Activated T-cell treated with anti-CD3 and anti-CD28 coated beads, Interleukin-2, amount 50 U/mL, for 24 hours (primary cell): Measurements from ENCODE around the gene MRPL21.

Experiments used
- DNase-seq: peaks from one replicate; pipeline ENCODE4 v3.0.0-alpha.2; 2020
- H3K27ac Mint-ChIP-seq: 2 replicates; pipeline ENCODE4 v1.8.0; 2020; ENCODE audit warnings: mild to moderate bottlenecking, mixed read lengths
- H3K27me3 Mint-ChIP-seq: 2 replicates; pipeline ENCODE4 v1.8.0; 2020; ENCODE audit warnings: mixed read lengths
- H3K36me3 Mint-ChIP-seq: 2 replicates; pipeline ENCODE4 v1.8.0; 2020; ENCODE audit warnings: low read depth, mixed read lengths
- H3K4me1 Mint-ChIP-seq: 2 replicates; pipeline ENCODE4 v1.8.0; 2020; ENCODE audit warnings: low read depth, mixed read lengths
- H3K4me3 Mint-ChIP-seq: 2 replicates; pipeline ENCODE4 v1.8.0; 2020; ENCODE audit warnings: mild to moderate bottlenecking, moderate library complexity, mixed read lengths
- H3K9me3 Mint-ChIP-seq: 2 replicates; pipeline ENCODE4 v1.8.0; 2020; ENCODE audit warnings: mixed read lengths

MRPL21 gene

DNA sequence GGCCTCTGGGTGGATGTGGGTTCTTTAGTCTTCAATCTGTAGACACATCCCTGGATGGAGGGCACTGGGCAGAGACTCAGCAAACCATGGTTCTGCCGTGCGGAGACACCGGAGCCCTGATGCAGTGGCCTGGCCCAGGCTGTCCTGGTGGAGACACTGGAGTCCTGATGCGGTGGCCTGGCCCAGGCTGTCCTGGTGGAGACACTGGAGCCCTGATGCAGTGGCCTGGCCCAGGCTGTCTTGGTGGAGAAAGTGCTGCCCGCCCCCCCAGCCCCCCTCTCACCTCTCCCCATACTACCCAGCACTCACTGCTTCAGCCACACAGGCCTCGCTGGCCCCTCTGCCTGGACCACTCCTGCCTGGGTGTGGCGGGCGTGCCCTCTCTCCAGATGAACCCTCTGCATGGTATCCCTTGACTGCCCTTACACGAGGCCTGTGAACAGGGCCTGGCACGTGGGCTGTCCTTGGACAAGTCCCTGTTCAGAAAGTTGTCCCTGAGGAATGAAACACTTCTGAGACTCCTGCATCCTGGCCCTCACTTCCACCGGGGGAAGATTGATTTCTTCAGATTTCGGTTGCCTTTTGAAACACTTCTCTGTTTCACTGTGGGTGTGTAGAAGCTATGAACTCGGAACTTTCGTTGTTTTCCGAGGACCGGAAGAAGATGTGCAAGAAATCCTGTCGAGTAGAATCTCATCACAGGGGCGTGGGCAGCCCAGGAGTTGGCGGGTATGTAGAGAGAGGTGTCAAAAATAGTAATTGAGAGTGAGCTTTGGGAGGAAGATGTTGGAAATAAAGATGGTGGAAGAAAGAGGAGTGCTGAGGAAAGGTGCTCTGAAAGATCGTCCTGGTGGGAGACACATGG, 26.3 kb upstream of the MRPL21 start:
- peaks cover 10% of the 10 kb centered on the region for H3K9me3 Mint-ChIP-seq
- no peak for DNase-seq

DNA sequence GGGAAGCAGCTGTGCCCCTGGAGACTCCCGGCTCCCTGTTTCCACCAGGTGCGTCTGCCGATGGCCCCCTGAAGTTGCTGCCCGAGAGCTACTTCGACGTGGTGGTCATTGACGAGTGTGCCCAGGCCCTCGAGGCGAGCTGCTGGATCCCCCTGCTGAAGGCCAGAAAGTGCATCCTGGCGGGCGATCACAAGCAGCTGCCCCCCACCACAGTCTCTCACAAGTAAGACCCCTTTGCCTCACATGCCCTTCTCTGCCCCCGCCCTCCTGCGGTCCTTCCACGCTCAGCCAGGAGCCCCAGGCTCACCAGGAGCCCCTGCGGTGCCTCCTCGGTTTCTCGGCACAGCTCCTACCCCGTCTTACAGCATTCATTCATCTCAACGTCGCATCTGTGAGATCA, 25.5 kb upstream of the MRPL21 start:
- Mint-ChIP-seq H3K27ac (no peak overlapping the region), H3K9me3 (peaks cover 17% of the 10 kb centered on the region), H3K36me3 (peaks cover 89% of the 10 kb centered on the region), H3K4me1 (no peaks in the 10 kb centered on the region), H3K4me3 (no peak overlapping the region), H3K27me3 (no peaks in the 10 kb centered on the region)
- DNase-seq = no peak

More for the DNA sequence above, 26.3 kb upstream of the MRPL21 start:
- Mint-ChIP-seq H3K4me1 (no peaks in the 10 kb centered on the region), H3K27me3 (no peaks in the 10 kb centered on the region), H3K27ac (no peak overlapping the region), H3K36me3 (peaks cover 87% of the 10 kb centered on the region), H3K4me3 (no peak overlapping the region)

GRCh38 chr11:68928136-68928880, 24.7 kb upstream of the MRPL21 start:
- Mint-ChIP-seq H3K27ac (no peak overlapping the region), H3K4me1 (no peaks in the 10 kb centered on the region), H3K9me3 (peaks cover 19% of the 10 kb centered on the region), H3K27me3 (no peaks in the 10 kb centered on the region), H3K36me3 (peaks cover 89% of the 10 kb centered on the region), H3K4me3 (no peak overlapping the region)
- no peak for DNase-seq

DNA sequence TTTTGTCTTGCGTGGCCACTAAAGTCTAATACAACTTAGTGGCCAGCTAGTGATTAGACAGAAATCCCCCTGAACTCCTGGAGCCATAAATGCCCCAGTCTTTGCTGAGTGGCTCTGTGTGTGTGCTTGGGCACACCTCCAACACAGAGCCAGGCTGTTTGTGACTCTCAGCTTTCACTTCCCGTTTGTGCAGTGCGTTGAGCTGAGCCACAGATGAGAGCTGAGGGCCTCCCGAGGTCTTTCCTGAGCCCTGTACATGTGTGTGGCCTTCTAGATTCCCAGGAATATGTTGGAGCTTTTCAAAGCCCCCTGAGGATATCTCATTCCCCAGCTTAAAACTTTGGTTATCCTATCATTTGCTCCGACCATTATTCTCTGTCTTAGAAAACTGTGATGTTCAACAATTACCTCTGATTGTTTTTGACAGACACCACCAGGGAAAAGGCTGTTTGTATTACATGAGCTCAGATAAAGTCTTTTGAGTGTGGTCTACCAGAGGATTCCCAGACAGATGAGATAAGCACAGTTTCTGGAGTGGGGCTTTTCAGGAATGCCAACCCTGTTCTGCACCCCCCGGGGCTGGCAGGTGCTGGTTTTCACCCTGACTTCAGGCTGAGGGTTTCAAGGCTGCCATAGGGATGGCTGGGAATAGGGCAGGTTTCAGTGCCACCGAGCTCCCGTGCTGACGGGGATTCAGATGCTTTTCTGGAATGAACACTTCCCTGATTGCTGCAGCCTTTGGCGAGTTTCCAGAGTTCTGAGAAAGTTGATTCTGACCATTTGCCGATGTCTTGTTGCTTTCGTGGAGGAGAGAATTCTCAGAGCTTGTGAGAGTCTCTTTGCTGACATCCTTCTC, 23.9 kb upstream of the MRPL21 start:
- Mint-ChIP-seq H3K4me3 (no peak overlapping the region), H3K4me1 (no peaks in the 10 kb centered on the region), H3K36me3 (peaks cover 95% of the 10 kb centered on the region), H3K27ac (no peak overlapping the region), H3K9me3 (peaks cover 19% of the 10 kb centered on the region), H3K27me3 (no peaks in the 10 kb centered on the region)
- DNase-seq = no peak

DNA sequence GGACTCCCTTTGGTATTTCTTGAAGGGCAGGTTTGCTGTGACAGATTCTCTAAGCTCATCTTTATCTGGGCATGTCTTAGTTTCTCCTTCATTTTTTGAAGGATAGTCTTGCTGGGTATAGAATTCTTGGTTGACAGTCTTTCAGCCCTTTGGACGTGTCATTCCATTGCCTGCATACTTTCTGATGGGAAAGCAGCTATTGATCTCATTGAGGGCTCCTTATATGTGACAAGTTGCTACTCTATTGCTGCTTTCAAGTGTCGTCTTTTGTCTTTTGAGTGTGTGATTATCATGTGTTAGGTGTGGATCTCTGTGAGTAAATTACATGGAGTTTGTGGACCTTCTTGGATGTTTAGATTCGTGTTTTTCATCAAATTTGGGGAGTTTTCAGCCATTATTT, 22.0 kb upstream of the MRPL21 start:
- Mint-ChIP-seq H3K36me3 (peaks cover 98% of the 10 kb centered on the region), H3K9me3 (peaks cover 19% of the 10 kb centered on the region), H3K27ac (no peak overlapping the region), H3K27me3 (no peaks in the 10 kb centered on the region), H3K4me3 (no peak overlapping the region), H3K4me1 (no peaks in the 10 kb centered on the region)
- DNase-seq = no peak

- Mint-ChIP-seq H3K4me1 (no peaks in the 10 kb centered on the region), H3K27ac (no peak overlapping the region), H3K36me3 (peaks cover 99% of the 10 kb centered on the region), H3K4me3 (no peak overlapping the region), H3K27me3 (no peaks in the 10 kb centered on the region), H3K9me3 (peaks cover 19% of the 10 kb centered on the region)
- DNase-seq = no peak
These were observed 20.7 kb upstream of the MRPL21 start for GRCh38 chr11:68924073-68924925.

- no peak overlapping the region for H3K4me3 Mint-ChIP-seq
- no peaks in the 10 kb centered on the region for H3K4me1 Mint-ChIP-seq
- DNase-seq = no peak
- no peak overlapping the region for H3K27ac Mint-ChIP-seq
- peaks cover 98% of the 10 kb centered on the region for H3K36me3 Mint-ChIP-seq
- peaks cover 19% of the 10 kb centered on the region for H3K9me3 Mint-ChIP-seq
- H3K27me3 Mint-ChIP-seq = no peaks in the 10 kb centered on the region
These were observed 20.0 kb upstream of the MRPL21 start for GRCh38 chr11:68923614-68924013.

GRCh38 chr11:68916439-68916838, 12.8 kb upstream of the MRPL21 start:
- Mint-ChIP-seq H3K27ac (no peak overlapping the region), H3K4me3 (no peak overlapping the region), H3K4me1 (no peaks in the 10 kb centered on the region), H3K36me3 (peaks cover 89% of the 10 kb centered on the region), H3K9me3 (no peaks in the 10 kb centered on the region), H3K27me3 (no peaks in the 10 kb centered on the region)
- DNase-seq = no peak

- Mint-ChIP-seq H3K4me3 (no peak overlapping the region), H3K36me3 (peaks cover 90% of the 10 kb centered on the region), H3K27me3 (no peaks in the 10 kb centered on the region), H3K9me3 (no peaks in the 10 kb centered on the region), H3K27ac (no peak overlapping the region), H3K4me1 (no peaks in the 10 kb centered on the region)
- no peak for DNase-seq
These were observed 11.1 kb upstream of the MRPL21 start for GRCh38 chr11:68914761-68915160.

- DNase-seq = no peak
- H3K36me3 Mint-ChIP-seq = peaks cover 91% of the 10 kb centered on the region
- H3K4me3 Mint-ChIP-seq = no peak overlapping the region
- no peak overlapping the region for H3K27ac Mint-ChIP-seq
- H3K9me3 Mint-ChIP-seq = no peaks in the 10 kb centered on the region
- H3K27me3 Mint-ChIP-seq = no peaks in the 10 kb centered on the region
- H3K4me1 Mint-ChIP-seq = no peaks in the 10 kb centered on the region
These were observed 9.6 kb upstream of the MRPL21 start for GRCh38 chr11:68913188-68913587.

DNA sequence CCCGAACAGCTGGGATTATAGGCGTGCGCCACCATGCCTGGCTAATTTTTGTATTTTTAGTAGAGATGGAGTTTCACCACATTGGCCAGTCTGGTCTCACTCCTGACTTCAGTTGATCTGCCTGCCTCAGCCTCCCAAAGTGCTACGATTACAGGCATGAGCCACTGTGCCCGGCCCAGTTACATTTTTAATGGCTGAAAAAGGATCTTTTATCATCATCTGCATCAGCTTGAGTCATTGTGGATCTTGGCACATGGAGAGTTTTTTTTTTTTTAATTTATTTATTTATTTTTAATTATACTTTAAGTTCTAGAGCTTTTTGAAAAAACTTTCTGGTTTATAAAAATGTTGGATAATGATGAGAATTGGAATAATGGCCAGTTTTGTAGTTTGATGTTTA, 8.6 kb upstream of the MRPL21 start:
- no peak for DNase-seq
- Mint-ChIP-seq H3K27ac (no peak overlapping the region), H3K4me3 (no peak overlapping the region), H3K27me3 (no peaks in the 10 kb centered on the region), H3K36me3 (peaks cover 91% of the 10 kb centered on the region), H3K9me3 (no peaks in the 10 kb centered on the region), H3K4me1 (peaks cover 1% of the 10 kb centered on the region)

DNA sequence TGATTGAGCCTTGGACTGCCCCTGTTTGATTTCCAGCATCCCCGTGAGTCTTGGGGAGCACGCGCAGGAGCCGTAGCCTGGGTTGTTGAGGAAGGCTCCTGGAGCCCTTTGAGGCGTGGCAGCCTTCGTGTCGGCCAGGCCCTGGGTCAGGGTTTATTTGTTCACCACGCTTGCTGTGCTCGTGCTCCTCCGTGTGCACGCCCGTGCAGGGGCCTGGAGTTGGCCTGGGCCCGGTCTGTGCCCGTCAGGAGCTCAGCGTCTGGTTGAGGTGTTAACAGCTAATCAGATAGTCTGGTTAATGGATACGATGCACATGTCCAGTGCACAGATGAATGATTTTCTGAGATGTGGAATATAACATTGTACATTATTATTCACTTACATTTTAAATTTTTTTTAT, 8.1 kb upstream of the MRPL21 start:
- H3K36me3 Mint-ChIP-seq = peaks cover 91% of the 10 kb centered on the region
- H3K4me1 Mint-ChIP-seq = peaks cover 1% of the 10 kb centered on the region
- H3K27me3 Mint-ChIP-seq = no peaks in the 10 kb centered on the region
- no peaks in the 10 kb centered on the region for H3K9me3 Mint-ChIP-seq
- H3K4me3 Mint-ChIP-seq = no peak overlapping the region
- no peak overlapping the region for H3K27ac Mint-ChIP-seq
- no peak for DNase-seq

DNA sequence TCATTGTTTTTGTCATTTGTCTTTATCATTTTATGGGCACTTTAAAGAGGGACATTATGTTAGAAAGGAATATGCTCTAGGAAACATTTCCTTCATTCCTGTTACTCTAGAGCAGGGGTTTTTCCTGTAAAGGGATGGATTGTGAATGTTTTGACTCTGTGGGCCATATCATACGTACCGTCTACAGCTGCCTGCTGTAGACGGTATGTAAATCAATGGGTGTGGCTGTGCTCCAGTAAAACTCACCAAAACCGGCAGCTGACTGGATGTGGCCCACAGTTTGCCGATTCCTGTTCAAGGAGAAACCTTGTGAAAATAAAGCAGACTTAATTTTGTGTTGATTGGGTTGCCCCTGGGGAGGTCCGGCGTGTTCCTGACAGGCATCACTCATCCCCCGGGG, 7.3 kb upstream of the MRPL21 start:
- H3K27ac Mint-ChIP-seq = no peak overlapping the region
- no peak overlapping the region for H3K4me3 Mint-ChIP-seq
- no peak for DNase-seq
- H3K9me3 Mint-ChIP-seq = no peaks in the 10 kb centered on the region
- no peaks in the 10 kb centered on the region for H3K27me3 Mint-ChIP-seq
- H3K36me3 Mint-ChIP-seq = peaks cover 87% of the 10 kb centered on the region
- H3K4me1 Mint-ChIP-seq = peaks cover 1% of the 10 kb centered on the region

GRCh38 chr11:68908273-68908672, 4.6 kb upstream of the MRPL21 start:
- Mint-ChIP-seq H3K36me3 (peaks cover 81% of the 10 kb centered on the region), H3K27me3 (no peaks in the 10 kb centered on the region), H3K9me3 (no peaks in the 10 kb centered on the region), H3K27ac (no peak overlapping the region), H3K4me3 (no peak overlapping the region), H3K4me1 (peaks cover 15% of the 10 kb centered on the region)
- no peak for DNase-seq
